Pancreas (tissue), 10 donors: ENCODE results near the gene PARD3. TPM values are rescaled to one million over a fixed set of nuclear protein-coding genes. Genes with fewer than 3 reads are reported as not detected.

Experiments
- ATAC-seq, 4 donors: fragments of 200-7000 bp; cut with Tn5 transposase; one replicate each; pipeline versions ENCODE4 v1.8.0 to v1.9.1; 2020; ENCODE audit warnings: mild to moderate bottlenecking in 4 of 4, moderate library complexity in 4 of 4
- DNase-seq, 6 donors: peaks; one replicate each; pipeline ENCODE4 v3.0.0-alpha.2; 2020
- FAIRE-seq: peaks from 2 replicates; lab custom pipeline; 2012; peaks lifted over from hg19 to GRCh38; lab: Jason Lieb, UNC
- H3K27ac ChIP-seq, 4 donors: fragments of 200-600 bp; sonication (generic); 1 replicate in 3 of 4; 2 replicates in 1 of 4; pipeline versions ENCODE4 v1.5.0 to v1.8.0; 2020
- H3K27me3 ChIP-seq, 4 donors: fragments of 200-600 bp; one replicate each; pipeline ENCODE4 v1.8.0; 2021
- H3K36me3 ChIP-seq, 3 donors: fragments of 200-600 bp; sonication (generic) in 1 of 3; one replicate each; pipeline versions ENCODE4 v1.5.0 to v1.8.0; 2020 to 2021
- H3K4me1 ChIP-seq, 3 donors: fragments of 200-600 bp; one replicate each; pipeline ENCODE4 v1.8.0; 2021
- H3K4me3 ChIP-seq, 4 donors: fragments of 200-600 bp; sonication (generic) in 2 of 4; one replicate each; pipeline versions ENCODE4 v1.5.0 to v1.8.0; 2020 to 2021
- H3K9me3 ChIP-seq, 4 donors: fragments of 200-600 bp; one replicate each; pipeline ENCODE4 v1.8.0; 2021
- CTCF ChIP-seq, 4 donors: fragments of 200-600 bp; sonication (generic) in 3 of 4; IDR thresholded peaks; one replicate each; pipeline versions ENCODE4 v1.5.0 to v1.8.0; 2021; ENCODE audit warnings: antibody characterized with exemption in 4 of 4
- WGBS, 2 donors: extraction: QIAGEN DNeasy Blood & Tissue Kit; methylation state at CpG; one replicate each; pipeline ENCODE4 v1.1.7; 2013; 5-methylcytosine and 5-hydroxymethylcytosine counted together
- intact Hi-C, 3 donors: fragments of 100-400 bp; cut with DNase I; formaldehyde crosslinking; loops; one replicate each; pipeline versions ENCODE4 v1.11.1 to v1.14.2; 2022
- polyA plus RNA-seq, 2 donors: library from polyadenylated mRNA; stranded (reverse); fragments of 200-250 nt; gene quantifications; one replicate each; pipeline ENCODE4 v1.2.3, GENCODE V29; 2013
- total RNA-seq, 6 donors: library from RNA; stranded (reverse); fragmentation: NEBNext Ultra II Directional in 4 of 6; extraction: Animal tissue kit (Norgen Biotek cat#: 25700) in 4 of 6; gene quantifications; one replicate each; pipeline versions ENCODE4 v1.2.1 to v1.2.4, GENCODE V29; 2021 to 2023
- donor health status: healthy with polysubstance abuse.
- donor health status: DM: no; HTN: no; CAD: no; lungs with moderate emphysema.
- donor health status: DM: no; HTN: no; CAD: no.
- donor health status: control.
- donor health status: control.
- donor health status: Bipolar disorder and iron deficiency.
- donor health status: DM: yes; HTN: yes; CAD: no.
- donor health status: DM: no; HTN: no; CAD: no.
- donor health status: DM: no; HTN: no; CAD: no.
- donor health status: DM: yes; HTN: yes; CAD: no.

The PARD3 gene
- total and polyA plus RNA-seq, 8 donors, result 12.8 to 32.3 (median 23.4) TPM

GRCh38 chr10:34650156-34650555, 164.9 kb downstream of the PARD3 start:
- no peak for TF ChIP-seq CTCF (IDR thresholded peaks at IDR 0.05)
- FAIRE-seq (no peak), ATAC-seq (no peak), DNase-seq (no peak)
- Histone ChIP-seq H3K4me3 (no peak overlapping the region), H3K9me3 (no peaks in the 10 kb centered on the region), H3K4me1 (peaks cover 0 to 7% (median 5%) of the 10 kb centered on the region in 3 donors), H3K27ac (no peak overlapping the region), H3K27me3 (no peaks in the 10 kb centered on the region), H3K36me3 (no peaks in the 10 kb centered on the region)
- WGBS, 2 donors, result 87 to 91% methylated on average over 8 of the region's 8 CpGs
- intact Hi-C loops, result no loop called here

- Histone ChIP-seq H3K27me3 (no peaks in the 10 kb centered on the region), H3K9me3 (no peaks in the 10 kb centered on the region), H3K4me3 (no peak overlapping the region), H3K27ac (no peak overlapping the region), H3K36me3 (no peaks in the 10 kb centered on the region), H3K4me1 (peaks cover 0 to 7% (median 4%) of the 10 kb centered on the region in 3 donors)
- intact Hi-C loops, result no loop called here
- no peak for TF ChIP-seq CTCF (IDR thresholded peaks at IDR 0.05)
- 94 to 99% methylated on average over 3 of the region's 3 CpGs for WGBS, 2 donors
- FAIRE-seq (no peak), DNase-seq (no peak), ATAC-seq (no peak)
Observed at GRCh38 chr10:34649385-34649784, 165.7 kb downstream of the PARD3 start.

- WGBS, 2 donors, result 71 to 78% methylated on average over 5 of the region's 5 CpGs
- TF ChIP-seq CTCF (IDR thresholded peaks at IDR 0.05), result no peak
- Histone ChIP-seq H3K4me1 (peaks cover 0 to 7% (median 0%) of the 10 kb centered on the region in 3 donors), H3K27me3 (no peaks in the 10 kb centered on the region), H3K4me3 (no peak overlapping the region), H3K36me3 (no peaks in the 10 kb centered on the region), H3K27ac (no peak overlapping the region), H3K9me3 (no peaks in the 10 kb centered on the region)
- no peak for ATAC-seq
- intact Hi-C loops, result no loop called here
- DNase-seq, result no peak
- FAIRE-seq, result no peak
Observed at GRCh38 chr10:34648919-34649318, 166.2 kb downstream of the PARD3 start.

- intact Hi-C loops, result no loop called here
- no peak for TF ChIP-seq CTCF (IDR thresholded peaks at IDR 0.05)
- H3K4me3 ChIP-seq, result no peak overlapping the region
- no peaks in the 10 kb centered on the region for H3K36me3 ChIP-seq
- H3K9me3 ChIP-seq, result no peaks in the 10 kb centered on the region
- DNase-seq (no peak), ATAC-seq (no peak), FAIRE-seq (no peak)
- H3K4me1 ChIP-seq, result peaks cover 0 to 7% (median 0%) of the 10 kb centered on the region in 3 donors
- no peaks in the 10 kb centered on the region for H3K27me3 ChIP-seq
- H3K27ac ChIP-seq, result no peak overlapping the region
- WGBS, 2 donors, result 84 to 86% methylated on average over 12 of the region's 12 CpGs
Observed at GRCh38 chr10:34647875-34648865, 166.9 kb downstream of the PARD3 start.

GRCh38 chr10:34647160-34647559, 167.9 kb downstream of the PARD3 start:
- ATAC-seq, result no peak
- Histone ChIP-seq H3K27ac (no peak overlapping the region), H3K4me1 (peaks cover 0 to 7% (median 0%) of the 10 kb centered on the region in 3 donors), H3K9me3 (no peaks in the 10 kb centered on the region), H3K27me3 (no peaks in the 10 kb centered on the region), H3K36me3 (no peaks in the 10 kb centered on the region), H3K4me3 (no peak overlapping the region)
- no peak for DNase-seq
- no peak for TF ChIP-seq CTCF (IDR thresholded peaks at IDR 0.05)
- intact Hi-C loops, result no loop called here
- 63 to 64% methylated on average over 7 of the region's 7 CpGs for WGBS, 2 donors
- no peak for FAIRE-seq
